Mucosa of descending colon (tissue), 3 donors: ENCODE results near the gene ARHGDIG. TPM values are rescaled to one million over a fixed set of nuclear protein-coding genes. Genes with fewer than 3 reads are reported as not detected.
"Not testable (repeated sequence)": the region's sequence is repeated elsewhere in the genome, so short reads cannot be mapped to it uniquely, and the experiment has no call there.

Experiments
- ATAC-seq: fragments of 200-7000 bp; cut with Tn5 transposase; one replicate; pipeline ENCODE4 v1.9.1; 2020; ENCODE audit warnings: mild to moderate bottlenecking, moderate library complexity
- DNase-seq, 3 donors: peaks; one replicate each; pipeline ENCODE4 v3.0.0-alpha.2; 2020
- H3K36me3 ChIP-seq: fragments of 200-600 bp; one replicate; pipeline ENCODE4 v1.8.0; 2021; ENCODE audit warnings: low read depth, mild to moderate bottlenecking
- H3K4me1 ChIP-seq: fragments of 200-600 bp; one replicate; pipeline ENCODE4 v1.8.0; 2021; ENCODE audit warnings: low read depth, mild to moderate bottlenecking
- H3K4me3 ChIP-seq: fragments of 200-600 bp; one replicate; pipeline ENCODE4 v1.8.0; 2021; ENCODE audit warnings: mild to moderate bottlenecking
- H3K9me3 ChIP-seq: fragments of 200-600 bp; one replicate; pipeline ENCODE4 v1.8.0; 2021; ENCODE audit warnings: mild to moderate bottlenecking
- intact Hi-C, 2 donors: fragments of 100-400 bp; cut with DNase I in 1 of 2; cut with micrococcal nuclease in 1 of 2; formaldehyde crosslinking; loops; one replicate each; pipeline versions ENCODE4 v1.11.0 to v1.11.1; 2022; cut with DNase I, micrococcal nuclease
- total RNA-seq, 3 donors: library from RNA; stranded (reverse); fragmentation: NEBNext Ultra II Directional in 2 of 3; extraction: Animal tissue kit (Norgen Biotek cat#: 25700) in 2 of 3; gene quantifications; one replicate each; pipeline versions ENCODE4 v1.2.1 to v1.2.4, GENCODE V29; 2021 to 2023
- TF ChIP-seq, protein P1 (sequence below): fragments of 200-600 bp; IDR thresholded peaks from one replicate; pipeline ENCODE4 v1.8.0; 2022; ENCODE audit warnings: antibody characterized with exemption, mild to moderate bottlenecking
- donor health status: DM: no; HTN: no; CAD: no; lungs with moderate emphysema.
- donor health status: DM: no; HTN: no; CAD: no.
- donor health status: DM: no; HTN: yes; CAD: no.

ARHGDIG gene
- total RNA-seq, 3 donors from 2014 or later = 1.7 to 6.8 (median 1.9) TPM

DNA sequence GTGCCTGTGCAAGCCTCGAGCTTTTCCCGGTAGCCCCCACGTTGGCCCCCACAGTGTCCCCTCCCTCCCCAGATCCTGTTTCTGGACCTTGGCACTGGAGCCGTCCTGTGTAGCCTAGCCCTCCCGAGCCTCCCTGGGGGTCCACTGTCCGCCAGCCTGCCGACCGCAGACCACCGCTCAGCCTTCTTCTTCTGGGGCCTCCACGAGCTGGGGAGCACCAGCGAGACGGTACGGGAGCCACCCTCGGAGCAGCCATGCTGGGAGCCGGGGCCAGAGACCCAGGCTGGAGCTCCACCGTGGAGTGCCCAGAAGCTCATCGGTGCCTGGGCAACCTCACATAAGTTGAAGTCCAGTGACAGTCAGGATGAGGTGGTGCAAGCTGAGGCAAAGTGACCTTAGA, 16.4 kb upstream of the ARHGDIG start:
- no peak for ATAC-seq
- no peaks in the 10 kb centered on the region for H3K4me1 ChIP-seq
- H3K4me3 ChIP-seq = no peak overlapping the region
- no peaks in the 10 kb centered on the region for H3K36me3 ChIP-seq
- TF ChIP-seq, protein P1, sequence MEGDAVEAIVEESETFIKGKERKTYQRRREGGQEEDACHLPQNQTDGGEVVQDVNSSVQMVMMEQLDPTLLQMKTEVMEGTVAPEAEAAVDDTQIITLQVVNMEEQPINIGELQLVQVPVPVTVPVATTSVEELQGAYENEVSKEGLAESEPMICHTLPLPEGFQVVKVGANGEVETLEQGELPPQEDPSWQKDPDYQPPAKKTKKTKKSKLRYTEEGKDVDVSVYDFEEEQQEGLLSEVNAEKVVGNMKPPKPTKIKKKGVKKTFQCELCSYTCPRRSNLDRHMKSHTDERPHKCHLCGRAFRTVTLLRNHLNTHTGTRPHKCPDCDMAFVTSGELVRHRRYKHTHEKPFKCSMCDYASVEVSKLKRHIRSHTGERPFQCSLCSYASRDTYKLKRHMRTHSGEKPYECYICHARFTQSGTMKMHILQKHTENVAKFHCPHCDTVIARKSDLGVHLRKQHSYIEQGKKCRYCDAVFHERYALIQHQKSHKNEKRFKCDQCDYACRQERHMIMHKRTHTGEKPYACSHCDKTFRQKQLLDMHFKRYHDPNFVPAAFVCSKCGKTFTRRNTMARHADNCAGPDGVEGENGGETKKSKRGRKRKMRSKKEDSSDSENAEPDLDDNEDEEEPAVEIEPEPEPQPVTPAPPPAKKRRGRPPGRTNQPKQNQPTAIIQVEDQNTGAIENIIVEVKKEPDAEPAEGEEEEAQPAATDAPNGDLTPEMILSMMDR = no peak
- H3K9me3 ChIP-seq = no peaks in the 10 kb centered on the region
- no peak for DNase-seq
- intact Hi-C loops = no loop called here

DNA sequence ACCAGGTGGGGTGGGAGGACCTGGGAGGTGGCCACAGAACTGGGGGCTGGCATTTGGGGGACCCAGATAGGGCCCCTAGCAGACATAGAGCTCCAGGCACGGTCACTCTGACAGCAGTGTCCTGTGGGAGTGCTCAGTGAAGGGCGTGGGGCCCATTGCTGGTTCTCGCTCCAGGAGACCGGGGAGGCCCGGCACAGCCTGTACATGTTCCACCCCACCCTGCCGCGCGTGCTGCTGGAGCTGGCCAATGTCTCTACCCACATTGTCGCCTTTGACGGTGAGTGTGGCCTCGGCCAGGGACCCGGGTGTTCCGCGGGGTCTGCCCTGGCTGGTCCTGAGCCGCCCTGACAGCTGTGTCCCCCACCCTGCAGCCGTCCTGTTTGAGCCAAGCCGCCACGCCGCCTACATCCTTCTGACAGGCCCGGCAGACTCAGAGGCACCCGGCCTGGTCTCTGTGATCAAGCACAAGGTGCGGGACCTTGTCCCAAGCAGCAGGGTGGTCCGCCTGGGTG, 15.9 kb upstream of the ARHGDIG start:
- no peak for DNase-seq
- no peak overlapping the region for H3K4me3 ChIP-seq
- no peaks in the 10 kb centered on the region for H3K9me3 ChIP-seq
- ATAC-seq = no peak
- H3K36me3 ChIP-seq = no peaks in the 10 kb centered on the region
- TF ChIP-seq, protein P1 = no peak
- intact Hi-C loops = no loop called here
- H3K4me1 ChIP-seq = no peaks in the 10 kb centered on the region

DNA sequence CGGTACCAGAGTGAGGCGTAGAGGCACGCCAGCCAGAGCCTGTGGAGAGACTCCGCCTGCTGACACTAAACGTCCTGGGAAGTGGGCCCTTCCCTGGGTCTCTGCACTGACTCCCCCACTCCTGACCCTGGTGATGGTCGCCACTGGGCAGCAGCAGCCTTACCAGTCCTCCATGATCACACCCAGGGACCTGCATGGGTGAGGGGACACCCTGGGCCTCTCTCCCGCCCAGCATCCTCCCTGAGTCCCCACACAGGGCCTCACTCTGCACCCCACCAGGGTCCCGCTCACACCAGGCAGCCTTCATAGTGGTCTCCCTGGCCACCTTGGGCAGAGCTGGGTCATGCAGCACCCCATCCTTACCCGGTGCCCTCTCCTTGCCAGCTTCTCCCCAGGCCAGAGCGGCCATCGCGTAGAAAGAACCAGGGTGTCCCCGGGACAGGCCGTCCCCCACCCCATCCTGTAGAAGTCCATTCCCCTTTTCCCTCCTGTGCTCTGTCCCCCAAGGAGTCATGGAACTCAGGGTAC, 15.3 kb upstream of the ARHGDIG start:
- TF ChIP-seq, protein P1 = no peak
- Histone ChIP-seq H3K4me1 (no peaks in the 10 kb centered on the region), H3K9me3 (no peaks in the 10 kb centered on the region), H3K4me3 (no peak overlapping the region), H3K36me3 (no peaks in the 10 kb centered on the region)
- DNase-seq (no peak), ATAC-seq (no peak)
- intact Hi-C loops = no loop called here

DNA sequence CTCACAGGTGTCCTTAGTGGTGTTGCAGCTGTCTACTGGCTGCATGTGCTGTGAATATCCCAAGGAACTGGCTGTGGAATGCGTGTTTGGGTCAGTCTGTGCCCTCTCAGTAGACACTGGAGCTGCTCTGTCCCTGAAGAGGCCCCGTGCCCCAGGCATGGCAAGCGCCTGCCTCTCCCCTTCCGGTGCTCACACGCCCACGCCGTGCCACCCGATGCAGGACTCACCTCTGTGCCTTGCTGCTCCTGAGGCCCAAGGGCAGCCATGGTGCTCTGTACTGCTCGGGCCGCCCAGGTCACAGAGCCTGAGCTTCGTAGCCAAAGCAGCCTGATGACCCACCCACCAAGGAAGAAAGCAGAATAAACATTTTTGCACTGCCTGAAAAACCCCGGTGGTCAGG, 14.7 kb upstream of the ARHGDIG start:
- no peak overlapping the region for H3K4me3 ChIP-seq
- no peaks in the 10 kb centered on the region for H3K36me3 ChIP-seq
- DNase-seq = no peak
- no peaks in the 10 kb centered on the region for H3K4me1 ChIP-seq
- TF ChIP-seq, protein P1 = no peak
- intact Hi-C loops = no loop called here
- ATAC-seq = peak; percentile 39
- no peaks in the 10 kb centered on the region for H3K9me3 ChIP-seq

DNA sequence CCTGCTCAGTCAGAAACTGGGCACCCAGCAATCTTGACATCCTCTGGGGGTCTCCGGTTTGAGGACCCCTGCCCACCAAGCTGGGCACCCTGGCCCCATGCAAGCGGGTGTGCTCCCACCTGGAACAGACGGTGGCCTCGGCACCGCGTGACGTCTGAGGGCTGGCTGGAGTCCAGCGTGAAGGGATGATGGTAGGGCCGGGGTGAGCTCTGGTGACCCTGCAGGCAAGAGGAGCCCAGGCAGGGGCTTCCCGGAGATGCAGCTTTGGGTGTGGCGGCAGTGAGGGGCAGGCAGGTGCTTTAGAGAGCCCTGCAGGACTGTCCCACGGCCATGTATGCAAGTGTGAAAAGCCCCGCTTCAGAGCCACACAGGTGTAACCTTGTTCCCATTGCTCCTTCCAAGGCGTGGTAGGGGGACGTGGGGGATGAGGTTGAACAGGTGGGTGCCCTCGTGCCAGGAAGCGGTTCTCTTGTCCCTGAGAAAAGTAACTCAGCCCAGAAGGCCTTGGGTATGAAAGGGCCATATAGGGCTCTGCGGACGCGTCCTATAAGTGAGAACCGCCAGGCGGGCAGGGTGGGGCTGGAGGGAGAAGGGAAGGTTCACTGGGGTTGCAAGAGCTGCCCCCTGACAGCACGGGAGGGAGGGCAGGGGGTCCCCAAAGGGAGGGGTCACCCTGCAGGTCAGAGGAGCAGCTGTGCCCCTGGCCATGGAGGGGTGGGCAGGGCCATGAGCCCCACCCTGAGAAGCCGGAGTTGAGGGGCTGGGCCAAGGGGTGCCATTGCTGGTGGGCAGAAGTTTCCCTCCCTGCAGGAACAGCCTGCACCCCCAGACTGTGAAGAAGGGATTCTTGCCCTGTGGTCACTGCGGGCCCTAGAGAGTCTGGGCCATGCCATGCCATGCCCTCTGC, 13.9 kb upstream of the ARHGDIG start:
- ATAC-seq (no peak), DNase-seq (no peak)
- Histone ChIP-seq H3K36me3 (no peaks in the 10 kb centered on the region), H3K4me3 (no peak overlapping the region), H3K4me1 (no peaks in the 10 kb centered on the region), H3K9me3 (no peaks in the 10 kb centered on the region)
- intact Hi-C loops = no loop called here
- TF ChIP-seq, protein P1 = no peak

DNA sequence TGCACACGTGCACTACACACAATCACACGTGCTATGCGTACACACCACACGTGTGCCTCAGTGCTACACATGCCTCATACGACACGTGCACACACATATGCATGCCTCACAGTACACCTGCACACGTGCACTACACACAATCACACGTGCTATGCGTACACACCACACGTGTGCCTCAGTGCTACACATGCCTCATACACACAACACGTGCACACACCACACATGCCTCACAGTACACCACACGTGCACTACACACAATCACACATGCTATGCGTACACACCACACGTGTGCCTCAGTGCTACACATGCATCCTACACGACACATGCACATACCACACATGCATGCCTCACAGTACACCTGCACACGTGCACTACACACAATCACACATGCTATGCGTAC, 12.8 kb upstream of the ARHGDIG start:
- intact Hi-C loops, H3K9me3 ChIP-seq, H3K36me3 ChIP-seq, H3K4me1 ChIP-seq, ATAC-seq, DNase-seq, H3K4me3 ChIP-seq: not testable (repeated sequence)
